ENCODE data around the gene PRR12.

The PRR12 gene

GRCh38 chr19:49651029-49651819 is 60.2 kb downstream of the PRR12 start:
- no peak for DNase-seq

- DNase-seq = no peak
These were observed 61.0 kb downstream of the PRR12 start for GRCh38 chr19:49651820-49652550.

- no peak for DNase-seq
These were observed 61.8 kb downstream of the PRR12 start for GRCh38 chr19:49652551-49653465.

- DNase-seq = no peak
These were observed 62.5 kb downstream of the PRR12 start for GRCh38 chr19:49653466-49653806.

- DNase-seq = no peak
These were observed 63.6 kb downstream of the PRR12 start for GRCh38 chr19:49654581-49654980.

GRCh38 chr19:49655570-49656455 is 64.8 kb downstream of the PRR12 start:
- DNase-seq = no peak

- no peak for DNase-seq
These were observed 65.6 kb downstream of the PRR12 start for GRCh38 chr19:49656456-49657109.

GRCh38 chr19:49657493-49658138 is 66.6 kb downstream of the PRR12 start:
- no peak for DNase-seq

GRCh38 chr19:49658139-49658517 is 67.1 kb downstream of the PRR12 start:
- DNase-seq = no peak

- DNase-seq = no peak
These were observed 67.8 kb downstream of the PRR12 start for GRCh38 chr19:49658566-49659442.

GRCh38 chr19:49660338-49660961 is 69.5 kb downstream of the PRR12 start:
- no peak for DNase-seq

- no peak for DNase-seq
These were observed 71.0 kb downstream of the PRR12 start for GRCh38 chr19:49662011-49662410.

GRCh38 chr19:49663224-49663623 is 72.2 kb downstream of the PRR12 start:
- no peak for DNase-seq

- DNase-seq = peak; percentile 89
These were observed 73.4 kb downstream of the PRR12 start for GRCh38 chr19:49664171-49665035.

- no peak for DNase-seq
These were observed 74.0 kb downstream of the PRR12 start for GRCh38 chr19:49665036-49665350.

- peak; percentile 98 for DNase-seq
These were observed 74.6 kb downstream of the PRR12 start, which contains the start of the genes BCL2L12 and IRF3 for GRCh38 chr19:49665351-49666119. TSS of gene BCL2L12 (plus strand) at chr19:49665933. CDS start at chr19:49666693, 760 bp downstream. TSS of gene IRF3 (minus strand) at chr19:49665857. CDS start at chr19:49664838, 1,019 bp downstream.

GRCh38 chr19:49666120-49666444 is 75.1 kb downstream of the PRR12 start:
- no peak for DNase-seq

GRCh38 chr19:49667473-49667872 is 76.5 kb downstream of the PRR12 start:
- no peak for DNase-seq
